ENCODE data around the gene RPL11. TPM values are rescaled to one million over a fixed set of nuclear protein-coding genes. Genes with fewer than 3 reads are reported as not detected.
A peak's percentile ranks its signal among the peaks of the same experiment; 100 is the strongest.
"Not testable (repeated sequence)": the region's sequence is repeated elsewhere in the genome, so short reads cannot be mapped to it uniquely, and the experiment has no call there.

The RPL11 gene
- 1,145 and 1,398 TPM in 2 replicates for total RNA-seq (2014; rRNA removed; shearing (Covaris generic))

DNA sequence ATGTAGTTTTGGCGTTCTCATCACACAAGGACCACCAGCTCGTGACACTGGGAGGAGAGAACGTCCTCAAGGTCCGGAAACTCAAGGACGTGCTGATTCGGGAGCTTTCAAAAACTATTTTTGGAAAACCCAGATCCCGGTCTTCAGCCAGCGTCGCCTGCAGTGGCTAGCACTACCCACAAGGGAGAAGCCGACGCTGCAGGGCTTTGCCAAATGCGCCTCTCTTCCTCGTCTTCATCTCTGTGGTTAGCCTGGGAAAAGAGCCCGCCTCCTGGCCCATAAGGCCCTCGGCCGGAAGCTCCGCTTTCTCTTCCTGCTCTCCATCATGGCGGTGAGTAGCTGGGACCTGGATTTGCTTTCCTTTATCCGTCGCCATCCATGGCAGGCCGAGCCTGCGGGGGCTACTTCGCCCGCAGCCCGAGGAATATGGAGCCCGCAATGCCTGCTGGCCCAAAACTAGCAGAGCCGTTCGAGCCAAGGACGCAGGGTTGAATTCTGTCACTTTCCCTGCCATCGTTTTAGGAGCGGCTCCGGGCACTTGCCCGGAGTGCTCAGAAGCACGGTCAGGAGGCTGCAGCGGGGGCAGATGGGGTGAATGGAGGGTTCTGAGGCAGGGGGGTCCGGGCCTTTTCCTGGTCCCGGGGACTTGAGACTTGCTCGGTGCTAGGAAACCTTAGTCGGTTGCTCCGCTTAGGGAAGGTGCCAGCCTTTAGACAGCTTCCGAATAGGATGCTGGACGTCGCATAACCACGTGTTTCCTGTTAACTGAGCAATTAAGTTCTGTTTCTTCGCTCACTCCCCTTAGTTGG lies at the start of gene RPL11:
Gene RPL11 (plus strand): TSS at position 308 of the 809 bp plus-strand sequence. CDS start 18 bp downstream, at position 326.
- DNase-seq (ENCODE audit: low read depth) = peak; percentile 97

GRCh38 chr1:23643736-23644554 lies 47.7 kb upstream of the RPL11 start:
- no peak for DNase-seq (ENCODE audit: low read depth)

DNA sequence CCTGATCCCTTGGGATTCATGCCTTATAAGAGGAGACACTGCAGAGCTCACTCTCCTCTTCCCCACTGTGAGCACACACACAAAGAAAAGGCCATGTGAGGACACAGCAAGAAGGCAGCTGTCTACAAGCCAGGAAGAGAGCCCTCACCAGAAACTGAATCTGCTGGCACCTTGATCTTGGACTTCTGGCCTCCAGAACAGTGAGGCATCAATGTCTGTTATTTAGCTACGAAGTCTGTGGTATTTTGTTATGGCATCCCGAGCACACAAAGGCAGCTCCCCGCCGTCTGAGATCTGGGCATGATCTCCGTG lies 47.1 kb upstream of the RPL11 start:
- no peak for DNase-seq (ENCODE audit: low read depth)

- no peak for DNase-seq (ENCODE audit: low read depth)
These were observed 46.3 kb upstream of the RPL11 start for GRCh38 chr1:23645338-23645737.

GRCh38 chr1:23646091-23646490 lies 45.5 kb upstream of the RPL11 start:
- no peak for DNase-seq (ENCODE audit: low read depth)

GRCh38 chr1:23646541-23646940 lies 45.1 kb upstream of the RPL11 start:
- DNase-seq (ENCODE audit: low read depth) = no peak

- no peak for DNase-seq (ENCODE audit: low read depth)
These were observed 43.0 kb upstream of the RPL11 start for GRCh38 chr1:23648576-23648975.

DNA sequence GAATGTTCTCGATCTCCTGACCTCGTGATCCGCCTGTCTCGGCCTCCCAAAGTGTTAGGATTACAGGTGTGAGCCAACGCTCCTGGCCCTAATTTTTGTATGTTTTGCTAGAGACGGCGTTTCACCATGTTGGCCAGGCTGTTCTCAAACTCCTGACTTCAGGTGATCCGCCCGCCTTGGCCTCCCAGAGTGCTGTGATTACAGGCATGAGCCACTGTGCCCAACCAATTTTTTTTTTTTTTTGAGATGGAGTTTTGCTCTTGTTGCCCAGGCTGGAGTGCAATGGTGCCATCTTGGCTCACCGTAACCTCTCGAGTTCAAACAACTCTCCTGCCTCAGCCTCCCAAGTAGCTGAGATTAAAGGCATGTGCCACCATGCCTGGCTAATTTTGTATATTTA lies 42.4 kb upstream of the RPL11 start:
- DNase-seq (ENCODE audit: low read depth) = not testable (repeated sequence)

- DNase-seq (ENCODE audit: low read depth) = no peak
These were observed 41.1 kb upstream of the RPL11 start for GRCh38 chr1:23650344-23650990.

DNA sequence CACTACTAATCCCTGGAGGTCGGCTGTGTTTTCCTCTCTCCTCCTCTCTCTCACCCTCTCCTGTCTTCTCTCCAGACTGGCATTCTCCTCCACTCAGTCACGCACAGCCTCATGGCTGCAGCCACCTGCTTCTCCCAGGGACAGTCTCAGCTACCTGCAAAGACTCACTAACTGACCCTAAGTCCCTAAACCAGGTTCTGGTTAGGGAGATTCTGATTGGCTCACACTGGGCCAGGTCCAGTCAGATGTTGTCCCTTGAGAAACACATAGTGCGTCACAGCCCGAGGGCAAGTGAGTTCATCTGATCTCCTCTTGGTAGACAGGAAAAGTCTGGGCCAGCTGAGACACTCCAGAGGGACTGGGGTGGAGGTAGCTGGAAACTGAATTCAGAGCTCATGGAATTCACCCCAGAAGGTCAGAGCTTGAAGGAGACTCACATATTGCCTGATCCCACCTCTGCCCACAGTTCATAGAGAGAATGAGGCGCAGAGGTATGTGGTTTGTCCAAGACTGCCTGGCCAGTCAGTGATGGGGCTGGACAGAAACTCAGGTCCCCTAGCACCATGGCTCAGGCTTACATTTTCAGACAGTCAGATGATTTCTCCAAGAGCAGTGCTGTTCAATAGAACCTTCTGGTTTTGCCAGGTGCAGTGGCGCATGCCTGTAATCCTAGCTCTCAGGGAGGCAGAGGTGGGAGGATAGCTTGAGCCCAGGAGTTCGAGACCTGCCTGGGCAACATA lies 40.4 kb upstream of the RPL11 start:
- DNase-seq (ENCODE audit: low read depth) = peak; percentile 65

GRCh38 chr1:23657659-23658275 lies 33.8 kb upstream of the RPL11 start:
- DNase-seq (ENCODE audit: low read depth) = peak; percentile 51

GRCh38 chr1:23660671-23661070 lies 30.9 kb upstream of the RPL11 start:
- DNase-seq (ENCODE audit: low read depth) = no peak

DNA sequence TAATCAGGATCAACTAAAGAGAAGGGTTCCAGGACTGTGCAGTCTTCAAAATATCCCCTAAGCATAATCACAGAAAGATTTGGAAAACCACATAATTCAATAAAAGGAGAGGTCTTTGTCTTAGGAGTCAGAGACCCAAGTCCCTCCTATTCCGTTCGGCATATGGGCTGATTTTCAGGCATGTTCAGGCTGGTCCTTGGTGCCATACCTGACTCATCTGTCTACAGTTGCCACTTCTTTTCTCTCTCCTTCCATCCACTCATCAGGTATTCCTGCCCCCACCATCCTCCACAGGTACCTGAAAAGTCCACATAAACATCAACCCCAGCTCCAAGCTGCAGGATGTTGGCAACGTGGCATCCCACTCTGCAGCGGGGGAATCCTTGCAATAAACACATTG lies 29.7 kb upstream of the RPL11 start:
- no peak for DNase-seq (ENCODE audit: low read depth)

GRCh38 chr1:23664837-23665795 lies 26.5 kb upstream of the RPL11 start:
- DNase-seq (ENCODE audit: low read depth) = peak; percentile 12

DNA sequence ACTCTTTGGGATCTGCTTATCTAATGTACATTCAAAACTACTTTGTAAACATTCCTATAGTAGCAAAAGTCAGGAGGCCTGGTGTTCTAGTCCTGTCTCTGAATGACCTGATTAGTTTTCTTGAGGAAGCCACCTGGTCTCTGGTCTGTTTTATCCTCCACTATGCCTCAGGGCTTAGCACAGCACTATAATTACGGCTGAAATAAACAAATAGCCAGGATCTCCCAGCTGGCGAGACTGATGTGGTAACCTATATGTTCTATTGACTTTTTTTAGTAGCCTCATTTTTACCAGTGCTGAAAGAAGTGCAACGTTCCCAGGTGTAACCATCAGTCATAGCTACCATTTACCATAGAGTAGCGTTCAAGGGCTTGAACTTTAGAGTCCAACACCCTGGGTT lies 24.2 kb upstream of the RPL11 start:
- no peak for DNase-seq (ENCODE audit: low read depth)

DNA sequence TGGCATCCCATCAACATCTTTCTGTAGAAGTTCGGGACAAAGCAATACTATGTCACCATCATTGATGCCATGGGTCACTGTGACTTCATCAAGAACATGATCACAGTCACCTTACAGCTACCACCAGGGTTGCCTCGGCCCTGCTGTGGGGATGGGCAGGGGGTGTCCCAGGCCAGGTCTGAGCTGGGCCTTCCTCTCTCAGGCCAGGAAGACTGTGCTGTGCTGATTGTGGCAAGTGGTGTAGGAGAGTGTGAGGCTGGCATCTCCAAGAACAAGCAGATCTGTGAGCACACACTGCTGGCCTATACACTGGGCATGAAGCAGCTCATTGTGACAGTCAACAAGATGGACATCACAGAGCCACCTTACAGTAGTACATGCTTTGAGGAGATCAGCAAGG lies 20.9 kb upstream of the RPL11 start:
- no peak for DNase-seq (ENCODE audit: low read depth)

DNA sequence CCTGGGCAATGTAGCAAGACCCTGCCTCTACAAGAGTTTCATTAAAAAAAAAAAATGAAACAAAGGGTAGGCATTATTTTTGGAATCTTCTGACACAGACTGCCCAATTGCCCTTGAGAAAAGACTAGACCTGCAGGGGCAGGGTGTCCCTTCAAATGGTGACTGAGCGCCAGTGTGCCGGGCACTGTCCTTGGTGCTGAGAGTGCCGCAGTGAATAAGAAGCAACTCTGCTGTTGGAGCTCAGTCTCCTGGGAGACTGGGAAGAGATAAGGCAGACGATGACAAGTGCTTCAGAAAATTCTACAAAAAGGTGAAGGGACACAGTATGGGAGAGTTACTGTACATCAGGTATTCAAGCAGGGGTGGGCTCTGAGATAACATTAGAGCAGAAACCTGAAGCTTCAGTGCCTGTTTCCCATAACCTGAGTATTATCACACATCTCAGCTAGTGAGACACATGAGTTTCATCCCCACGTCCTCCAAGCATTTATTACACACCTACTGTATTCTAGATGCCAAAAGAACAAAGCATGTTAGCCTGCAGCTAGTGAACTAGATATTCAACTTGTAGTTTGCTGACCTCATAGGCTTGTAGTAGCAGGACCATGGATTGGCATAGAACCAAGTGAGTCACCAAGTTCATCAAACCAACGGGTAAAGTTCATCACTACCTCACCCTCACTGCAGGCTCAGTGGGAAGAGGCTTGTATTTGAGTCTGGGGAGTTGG lies 18.4 kb upstream of the RPL11 start:
- peak; percentile 70 for DNase-seq (ENCODE audit: low read depth)

- no peak for DNase-seq (ENCODE audit: low read depth)
These were observed 11.8 kb upstream of the RPL11 start for GRCh38 chr1:23679815-23680214.

GRCh38 chr1:23682946-23683345 lies 8.7 kb upstream of the RPL11 start:
- no peak for DNase-seq (ENCODE audit: low read depth)

DNA sequence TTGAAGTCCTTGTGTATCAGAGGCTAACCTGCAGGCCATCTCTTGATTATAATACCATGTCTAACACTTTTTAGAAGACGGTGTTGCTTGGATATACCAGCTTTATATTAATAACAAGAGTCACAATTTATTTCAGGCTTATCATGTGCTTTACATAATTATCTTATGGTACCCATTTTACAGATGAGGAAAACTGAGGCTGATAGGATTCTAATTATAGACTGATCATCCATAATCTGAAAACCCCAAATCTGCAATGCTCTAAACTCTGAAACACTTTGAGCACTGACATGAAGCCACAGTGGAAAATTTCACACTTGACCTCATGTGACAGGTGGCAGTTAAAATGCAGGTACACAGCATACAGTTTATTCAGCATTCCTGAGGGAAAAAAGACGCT lies 7.2 kb upstream of the RPL11 start:
- no peak for DNase-seq (ENCODE audit: low read depth)
